Endothelial cell of umbilical vein (primary cell): ENCODE measurements around the gene ZBBX. TPM values are rescaled to one million over a fixed set of nuclear protein-coding genes. Genes with fewer than 3 reads are reported as not detected.

ENCODE experiments used
- BruUV-seq: library from RNA; stranded (reverse); fragments of 400-500 nt; replicated peaks from 2 replicates; lab custom pipeline; 2021; lab: Mats Ljungman, UMichigan
- CTCF ChIA-PET: fragments of 300-600, 350-600 bp; sonication (Branson Sonifier 250); formaldehyde crosslinking; loops from one replicate; lab custom pipeline; 2021; ENCODE audit warnings: antibody characterized with exemption, inconsistent platforms; lab: Charles Lee
- POLR2A ChIA-PET: fragments of 300-600, 350-600 bp; sonication (Branson Sonifier 250); formaldehyde crosslinking; loops from one replicate; lab custom pipeline; 2021; ENCODE audit warnings: antibody characterized with exemption, inconsistent platforms; lab: Charles Lee
- DNase-seq: peaks from one replicate; pipeline ENCODE4 v3.0.0-alpha.2; 2011; ENCODE audit warnings: low read depth, low spot score
- FAIRE-seq: peaks from 2 replicates; lab custom pipeline; 2011; peaks lifted over from hg19 to GRCh38; lab: Jason Lieb, UNC
- H2AFZ ChIP-seq: 2 replicates; pipeline ENCODE4 v1.6.0; 2012; ENCODE audit warnings: low read depth, low read length, control low read depth, inconsistent platforms
- H3K27ac ChIP-seq: 2 replicates; pipeline ENCODE4 v1.5.1; 2011; ENCODE audit warnings: low read depth, mild to moderate bottlenecking, control low read depth, low read length, moderate library complexity; ENCODE audit not compliant: insufficient read depth
- H3K27me3 ChIP-seq, 2 experiments: 2 replicates each; pipeline versions ENCODE4 v1.6.0 to v1.6.1; 2011; ENCODE audit warnings: low read length in 2 of 2, mixed read lengths in 1 of 2; ENCODE audit not compliant: control insufficient read depth in 2 of 2, insufficient read depth in 2 of 2
- H3K36me3 ChIP-seq, 2 experiments: 2 replicates in 1 of 2; 3 replicates in 1 of 2; pipeline ENCODE4 v1.5.1; 2011; ENCODE audit warnings: low read length in 2 of 2, mild to moderate bottlenecking in 1 of 2, moderate library complexity in 1 of 2; ENCODE audit not compliant: control insufficient read depth in 2 of 2, insufficient read depth in 2 of 2; ENCODE audit errors: extremely low read depth in 1 of 2
- H3K4me1 ChIP-seq: 3 replicates; pipeline ENCODE4 v1.5.1; 2011; ENCODE audit warnings: mild to moderate bottlenecking, low read length; ENCODE audit not compliant: control insufficient read depth, insufficient read depth; ENCODE audit errors: extremely low read depth
- H3K4me2 ChIP-seq: 2 replicates; pipeline ENCODE4 v1.6.1; 2011; ENCODE audit warnings: low read length, control low read depth, mixed read lengths; ENCODE audit not compliant: insufficient read depth
- H3K4me3 ChIP-seq, 3 experiments: fragments of 200-600 bp in 1 of 3; sonication (generic), shearing (Covaris generic) in 1 of 3; replicated peaks in 1 of 3; 2 replicates each; pipeline ENCODE4 v1.5.1; 2011 to 2016; ENCODE audit warnings: control low read depth in 3 of 3, low read length in 3 of 3, mild to moderate bottlenecking in 2 of 3, inconsistent platforms in 1 of 3, low read depth in 1 of 3, moderate library complexity in 1 of 3; ENCODE audit not compliant: insufficient read depth in 1 of 3
- H3K79me2 ChIP-seq: 2 replicates; pipeline ENCODE4 v1.6.0; 2012; ENCODE audit warnings: low read length, inconsistent platforms; ENCODE audit not compliant: control insufficient read depth, insufficient read depth
- H3K9ac ChIP-seq: replicated peaks from 2 replicates; pipeline ENCODE3; 2011; ENCODE audit warnings: low read length, control low read depth; ENCODE audit not compliant: insufficient read depth; ENCODE audit errors: extremely low read depth
- H3K9me1 ChIP-seq: replicated peaks from 3 replicates; pipeline ENCODE4 v1.6.0; 2011; ENCODE audit warnings: mild to moderate bottlenecking, low read length; ENCODE audit not compliant: control insufficient read depth, insufficient read depth; ENCODE audit errors: extremely low read depth
- H3K9me3 ChIP-seq: replicated peaks from 2 replicates; pipeline ENCODE4 v1.5.1; 2012; ENCODE audit warnings: low read length, inconsistent platforms; ENCODE audit not compliant: control insufficient read depth, insufficient read depth
- H4K20me1 ChIP-seq: replicated peaks from 2 replicates; pipeline ENCODE3; 2011; ENCODE audit warnings: mild to moderate bottlenecking, low read length; ENCODE audit not compliant: control insufficient read depth, insufficient read depth; ENCODE audit errors: extremely low read depth
- CTCF ChIP-seq, 2 donors: IDR thresholded peaks; 1 replicate in 1 of 2; 2 replicates in 1 of 2; pipeline ENCODE4 v1.5.1; 2011; ENCODE audit warnings: low read length in 2 of 2, mild to moderate bottlenecking in 2 of 2, moderate library complexity in 2 of 2, control low read depth in 1 of 2, inconsistent platforms in 1 of 2, low read depth in 1 of 2; ENCODE audit not compliant: insufficient read depth in 1 of 2; ENCODE audit errors: extremely low read depth in 1 of 2
- EZH2 ChIP-seq: IDR thresholded peaks from 2 replicates; pipeline ENCODE4 v1.6.1; 2012; ENCODE audit warnings: borderline replicate concordance, low read depth, mild to moderate bottlenecking, moderate library complexity, low read length, inconsistent platforms; ENCODE audit not compliant: severe bottlenecking
- FOS ChIP-seq: IDR thresholded peaks from 2 replicates; pipeline ENCODE4 v1.6.1; 2011; ENCODE audit warnings: mild to moderate bottlenecking, low read length, moderate library complexity, borderline replicate concordance; ENCODE audit not compliant: insufficient read depth
- GATA2 ChIP-seq: IDR thresholded peaks from 2 replicates; pipeline ENCODE4 v1.7.0; 2011; ENCODE audit warnings: low read depth, mild to moderate bottlenecking, moderate library complexity, mixed read lengths, low read length; ENCODE audit not compliant: insufficient read length, insufficient read depth
- JUN ChIP-seq: IDR thresholded peaks from 2 replicates; pipeline ENCODE4 v1.6.1; 2011; ENCODE audit warnings: borderline replicate concordance, low read depth; ENCODE audit not compliant: insufficient read length, insufficient read depth
- MAX ChIP-seq: IDR thresholded peaks from 2 replicates; pipeline ENCODE4 v1.6.1; 2011; ENCODE audit not compliant: insufficient read depth, insufficient read length
- MYC ChIP-seq: IDR thresholded peaks from one replicate; pipeline ENCODE4 v1.6.1; 2011; ENCODE audit warnings: mild to moderate bottlenecking, low read depth, low read length
- POLR2A ChIP-seq: IDR thresholded peaks from 2 replicates; pipeline ENCODE4 v1.6.1; 2012; ENCODE audit warnings: low read depth, mild to moderate bottlenecking, control low read depth, low read length
- POLR2AphosphoS5 ChIP-seq: IDR thresholded peaks from 2 replicates; pipeline ENCODE4 v1.6.1; 2012; ENCODE audit warnings: low read depth, mild to moderate bottlenecking, control low read depth, low read length, moderate library complexity; ENCODE audit not compliant: insufficient read depth
- dilution Hi-C: fragments of 300-500 bp; cut with MboI; formaldehyde crosslinking; loops from one replicate; pipeline ENCODE4 v1.15.0; 2019; ENCODE audit warnings: low sequenced_read_pairs; ENCODE audit not compliant: extremely low pct_ligation_motif_present
- intact Hi-C: fragments of 100-400 bp; cut with micrococcal nuclease; formaldehyde crosslinking; loops from one replicate; pipeline ENCODE4 v1.10.0; 2022
- polyA plus RNA-seq, 4 experiments: library from polyadenylated mRNA; depleted of rRNA in 3 of 4; stranded (reverse) in 3 of 4; unstranded in 1 of 4; fragments of >200 nt; gene quantifications; 2 replicates each; pipeline versions ENCODE4 v1.2.1 to v1.2.3, GENCODE V29; 2011 to 2012; ENCODE audit warnings: missing spikeins in 1 of 4
- total RNA-seq: library from RNA; stranded (reverse); gene quantifications from 2 replicates; pipeline ENCODE4 v1.2.3, GENCODE V29; 2021

The ZBBX gene
- total and polyA plus RNA-seq, 2 donors (not counting 3 experiments of a cell fraction or from before 2014, with no cell fraction given): not detected

- Histone ChIP-seq H3K4me3 (no peak overlapping the region), H3K9ac (no peak overlapping the region), H4K20me1 (no peaks in the 10 kb centered on the region), H3K27ac (no peak overlapping the region), H3K4me2 (no peak overlapping the region), H3K9me3 (no peaks in the 10 kb centered on the region), H3K4me1 (no peaks in the 10 kb centered on the region), H3K36me3 (no peaks in the 10 kb centered on the region), H3K9me1 (no peaks in the 10 kb centered on the region), H3K27me3 (no peaks in the 10 kb centered on the region), H2AFZ (no peak overlapping the region), H3K79me2 (no peaks in the 10 kb centered on the region)
- intact Hi-C loops: no loop called here
- dilution Hi-C loops: no loop called here
- no peak for FAIRE-seq
- CTCF ChIA-PET: no interaction called here
- TF ChIP-seq MAX (no peak), GATA2 (no peak), MYC (no peak), CTCF (IDR thresholded peaks at IDR 0.05; ENCODE audit: extremely low read depth in 1 of 2, insufficient read depth in 1 of 2, low read depth in 1 of 2, low read length in 2 of 2) (no peak), JUN (no peak), POLR2A (no peak), FOS (no peak), POLR2AphosphoS5 (no peak), EZH2 (no peak)
- POLR2A ChIA-PET: no interaction called here
- BruUV-seq: no TSS peak
- DNase-seq: no peak
Measured at GRCh38 chr3:167300207-167300606, 79.9 kb downstream of the ZBBX start.
